GM13977 (cell line): ENCODE measurements around the gene TRAPPC13.

Source experiments
- DNase-seq: peaks from one replicate; pipeline ENCODE4 v3.0.0; 2012; ENCODE audit warnings: low spot score
- in situ Hi-C: fragments of 300-500 bp; cut with MboI; formaldehyde crosslinking; loops from one replicate; pipeline ENCODE4 v1.12.0; 2022; ENCODE audit warnings: low sequenced_read_pairs, low pct_unique_long_range_greater_than_20kb, mixed read lengths, inconsistent platforms; ENCODE audit not compliant: unreplicated experiment
- TF ChIP-seq, protein P1 (sequence below): IDR thresholded peaks from 2 replicates; pipeline ENCODE4 v1.5.1; 2012; ENCODE audit warnings: mild to moderate bottlenecking, control low read depth; ENCODE audit not compliant: insufficient read depth; ENCODE audit errors: extremely low read depth, missing control alignments

TRAPPC13 gene

DNA sequence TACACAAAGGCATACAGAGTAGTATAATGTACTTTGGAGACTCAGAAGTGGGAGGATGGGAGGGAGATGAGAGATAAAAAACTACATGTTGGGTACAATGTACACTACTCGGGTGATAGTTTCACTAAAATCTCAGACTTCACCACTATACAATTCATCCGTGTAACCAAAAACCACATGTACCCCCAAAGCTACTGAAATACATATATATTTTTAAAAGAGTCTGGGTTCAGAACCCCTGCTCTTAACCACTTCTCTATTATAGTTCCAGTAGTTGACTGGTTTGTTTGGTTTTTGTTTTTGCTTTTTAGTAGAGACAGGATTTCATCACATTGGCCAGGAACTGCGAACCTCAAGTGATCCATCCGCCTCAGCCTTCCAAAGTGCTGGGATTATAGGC, 74.5 kb downstream of the TRAPPC13 start:
- TF ChIP-seq, protein P1, sequence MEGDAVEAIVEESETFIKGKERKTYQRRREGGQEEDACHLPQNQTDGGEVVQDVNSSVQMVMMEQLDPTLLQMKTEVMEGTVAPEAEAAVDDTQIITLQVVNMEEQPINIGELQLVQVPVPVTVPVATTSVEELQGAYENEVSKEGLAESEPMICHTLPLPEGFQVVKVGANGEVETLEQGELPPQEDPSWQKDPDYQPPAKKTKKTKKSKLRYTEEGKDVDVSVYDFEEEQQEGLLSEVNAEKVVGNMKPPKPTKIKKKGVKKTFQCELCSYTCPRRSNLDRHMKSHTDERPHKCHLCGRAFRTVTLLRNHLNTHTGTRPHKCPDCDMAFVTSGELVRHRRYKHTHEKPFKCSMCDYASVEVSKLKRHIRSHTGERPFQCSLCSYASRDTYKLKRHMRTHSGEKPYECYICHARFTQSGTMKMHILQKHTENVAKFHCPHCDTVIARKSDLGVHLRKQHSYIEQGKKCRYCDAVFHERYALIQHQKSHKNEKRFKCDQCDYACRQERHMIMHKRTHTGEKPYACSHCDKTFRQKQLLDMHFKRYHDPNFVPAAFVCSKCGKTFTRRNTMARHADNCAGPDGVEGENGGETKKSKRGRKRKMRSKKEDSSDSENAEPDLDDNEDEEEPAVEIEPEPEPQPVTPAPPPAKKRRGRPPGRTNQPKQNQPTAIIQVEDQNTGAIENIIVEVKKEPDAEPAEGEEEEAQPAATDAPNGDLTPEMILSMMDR, result no peak
- no peak for DNase-seq
- in situ Hi-C loops, result no loop called here

DNA sequence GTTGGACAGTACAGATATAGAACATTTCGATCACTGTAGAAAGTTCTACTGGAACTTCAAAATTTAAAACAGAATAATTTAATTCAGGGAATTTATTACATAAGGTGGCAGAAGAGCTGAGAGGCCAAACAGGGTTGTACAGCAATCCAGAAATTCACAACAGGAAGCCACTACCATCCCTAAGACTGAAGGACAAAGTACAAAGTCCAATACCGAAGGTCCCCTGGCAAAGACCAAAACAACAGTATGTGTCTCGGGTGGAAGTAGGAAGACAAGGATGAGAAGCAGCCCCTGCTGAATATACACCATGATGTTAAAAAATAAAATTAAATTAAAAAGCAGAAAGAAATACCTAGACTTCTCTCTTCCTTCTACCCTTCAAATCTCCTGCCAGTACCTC, 77.2 kb downstream of the TRAPPC13 start:
- in situ Hi-C loops, result no loop called here
- DNase-seq, result no peak
- TF ChIP-seq, protein P1, result no peak

GRCh38 chr5:65704621-65705239, 79.9 kb downstream of the TRAPPC13 start:
- in situ Hi-C loops, result no loop called here
- DNase-seq, result no peak
- TF ChIP-seq, protein P1, result no peak

GRCh38 chr5:65707663-65708062, 82.8 kb downstream of the TRAPPC13 start:
- TF ChIP-seq, protein P1, result no peak
- in situ Hi-C loops, result no loop called here
- no peak for DNase-seq

GRCh38 chr5:65708145-65708544, 83.3 kb downstream of the TRAPPC13 start:
- TF ChIP-seq, protein P1, result no peak
- DNase-seq, result no peak
- in situ Hi-C loops, result no loop called here
